ENCODE measurements around the gene APH1B.
A peak's percentile ranks its signal among the peaks of the same experiment; 100 is the strongest.

The APH1B gene

DNA sequence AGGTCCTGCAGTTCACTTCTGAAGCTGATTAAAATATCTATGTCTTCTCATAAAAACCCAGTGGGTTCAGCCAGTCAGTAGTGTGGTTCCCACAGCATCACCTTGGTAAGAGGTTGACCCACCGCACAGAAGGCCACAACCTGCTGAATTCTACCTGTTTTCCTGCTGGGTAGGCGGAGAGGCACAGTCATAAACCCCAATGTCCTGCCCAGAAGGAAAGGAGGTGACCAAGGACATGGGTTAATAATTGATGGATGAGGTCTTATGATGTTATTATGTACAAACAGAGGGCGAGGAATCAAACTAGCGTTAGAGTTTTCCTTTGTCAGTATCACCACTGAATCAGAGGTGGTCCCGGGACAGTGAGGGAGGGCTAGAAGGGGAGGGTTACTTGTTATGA, 76.5 kb downstream of the APH1B start:
- no peak for DNase-seq

GRCh38 chr15:63354821-63355650, 77.6 kb downstream of the APH1B start:
- peak; percentile 48 for DNase-seq

DNA sequence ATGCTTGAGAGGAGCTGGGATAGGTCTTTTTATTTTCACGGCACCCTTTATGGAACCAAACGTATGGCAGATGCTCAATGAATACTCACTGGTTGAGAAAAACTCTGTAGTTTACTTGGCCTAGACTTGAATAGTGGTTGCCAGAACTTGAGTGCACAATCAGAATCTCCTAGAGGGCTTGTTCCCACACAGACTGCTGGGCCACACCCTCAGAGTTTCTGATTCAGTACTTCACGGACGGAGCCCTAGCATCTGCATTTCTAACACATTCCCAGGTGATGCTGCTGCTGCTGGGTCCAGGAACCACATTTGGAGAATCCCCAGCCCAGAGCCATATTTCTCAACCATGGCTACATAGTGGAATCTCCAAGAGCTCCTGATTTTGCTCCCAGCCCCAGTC, 79.7 kb downstream of the APH1B start:
- DNase-seq = no peak

GRCh38 chr15:63357731-63358130, 80.3 kb downstream of the APH1B start:
- DNase-seq = no peak

DNA sequence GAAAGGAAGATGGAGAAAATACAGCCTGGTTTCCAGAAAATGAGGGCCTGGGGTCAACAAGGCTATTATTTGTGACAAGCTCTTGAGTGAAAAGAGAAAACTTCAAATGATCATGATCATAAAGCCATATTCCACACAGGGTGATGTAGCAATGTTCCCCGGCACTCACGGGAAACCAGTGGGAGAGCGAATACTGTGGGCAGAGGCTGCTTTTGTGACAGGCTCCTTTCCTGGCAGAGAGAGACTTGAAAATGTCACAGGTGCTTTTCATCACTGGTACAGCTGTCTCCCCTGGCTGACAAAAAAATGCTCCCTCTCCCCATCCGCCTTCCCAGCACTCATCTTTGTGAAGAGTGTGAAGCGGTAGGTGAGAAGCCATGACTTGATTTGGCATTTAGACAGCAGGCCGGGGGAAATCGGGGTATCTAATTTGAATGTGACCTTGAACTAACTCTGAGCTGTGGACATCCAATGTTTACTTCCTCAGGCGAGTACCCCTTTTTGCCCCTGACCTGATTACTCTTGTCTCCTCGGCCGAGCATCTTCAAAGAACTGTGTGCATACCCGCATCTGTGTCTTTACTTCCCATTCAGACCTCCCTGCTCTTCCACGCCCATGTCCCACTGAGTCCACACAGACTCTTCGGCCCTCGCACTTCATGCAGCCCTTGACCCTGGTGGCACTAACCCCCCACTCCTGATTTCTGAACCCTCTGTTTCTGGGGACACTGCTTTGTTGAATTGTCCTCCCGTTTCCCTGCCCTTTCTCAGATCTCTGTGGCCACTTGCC, 81.0 kb downstream of the APH1B start:
- DNase-seq = no peak
